ENCODE data around the gene PIMREG.
"Not testable (repeated sequence)": the region's sequence is repeated elsewhere in the genome, so short reads cannot be mapped to it uniquely, and the experiment has no call there.

Gene PIMREG

DNA sequence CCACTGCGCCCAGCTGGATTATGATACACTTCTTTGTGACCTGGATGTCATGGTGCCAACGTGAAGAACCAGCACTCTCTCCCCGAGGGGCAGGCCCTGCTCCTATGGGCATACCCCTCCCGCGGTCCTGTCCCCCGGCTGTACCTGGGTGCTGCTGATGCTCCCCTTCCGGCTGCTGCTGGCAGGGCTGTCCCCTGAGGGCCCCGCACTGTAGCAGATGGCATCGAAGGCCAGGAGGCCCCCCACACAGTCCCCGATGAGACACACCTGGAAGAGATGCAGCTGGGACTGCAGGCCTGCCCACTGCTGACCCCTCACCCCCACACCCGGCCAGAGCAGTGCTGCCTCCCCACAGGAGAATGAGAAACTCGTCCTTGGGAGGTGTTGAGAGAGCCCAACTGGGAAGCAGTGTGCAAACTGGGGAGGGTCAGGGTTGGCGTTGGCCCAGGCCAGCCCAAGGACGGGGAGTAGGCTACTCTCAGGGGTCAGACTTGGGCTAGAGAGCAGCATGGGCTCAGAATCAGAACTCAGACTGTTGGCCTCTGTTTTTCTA, 33.7 kb downstream of the PIMREG start:
- in situ Hi-C loops (cut with HindIII; ENCODE audit: low pct_unique_long_range_greater_than_20kb, low sequenced_read_pairs), result no loop called here
- TF ChIP-seq JUND (IDR thresholded peaks at IDR 0.05; ENCODE audit: low read depth), result no peak
- DNase-seq (ENCODE audit: low read depth in 1 of 2, low spot score in 1 of 2), result no peak

DNA sequence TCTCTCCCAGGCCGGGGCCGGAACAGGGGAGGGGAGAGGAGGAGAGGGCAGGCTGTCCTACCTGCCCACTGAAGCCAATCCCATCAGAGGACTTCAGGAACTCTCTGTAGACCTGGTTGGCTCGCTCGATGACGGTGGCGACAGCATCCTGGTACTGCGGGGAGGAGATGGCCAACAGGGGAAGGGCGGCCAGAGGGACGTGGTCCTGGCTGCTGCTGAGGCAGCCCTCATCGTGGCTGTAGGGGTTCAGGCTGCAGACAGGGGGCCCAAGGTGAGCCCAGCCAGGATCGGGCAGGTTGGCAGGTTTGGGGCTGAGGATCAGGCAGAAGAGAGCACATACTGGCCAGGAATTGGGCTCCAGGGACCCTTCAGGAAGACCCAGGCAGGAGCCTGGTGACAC, 34.2 kb downstream of the PIMREG start:
- in situ Hi-C loops (cut with HindIII; ENCODE audit: low pct_unique_long_range_greater_than_20kb, low sequenced_read_pairs), result no loop called here
- no peak for DNase-seq (ENCODE audit: low read depth in 1 of 2, low spot score in 1 of 2)
- TF ChIP-seq JUND (IDR thresholded peaks at IDR 0.05; ENCODE audit: low read depth), result no peak

DNA sequence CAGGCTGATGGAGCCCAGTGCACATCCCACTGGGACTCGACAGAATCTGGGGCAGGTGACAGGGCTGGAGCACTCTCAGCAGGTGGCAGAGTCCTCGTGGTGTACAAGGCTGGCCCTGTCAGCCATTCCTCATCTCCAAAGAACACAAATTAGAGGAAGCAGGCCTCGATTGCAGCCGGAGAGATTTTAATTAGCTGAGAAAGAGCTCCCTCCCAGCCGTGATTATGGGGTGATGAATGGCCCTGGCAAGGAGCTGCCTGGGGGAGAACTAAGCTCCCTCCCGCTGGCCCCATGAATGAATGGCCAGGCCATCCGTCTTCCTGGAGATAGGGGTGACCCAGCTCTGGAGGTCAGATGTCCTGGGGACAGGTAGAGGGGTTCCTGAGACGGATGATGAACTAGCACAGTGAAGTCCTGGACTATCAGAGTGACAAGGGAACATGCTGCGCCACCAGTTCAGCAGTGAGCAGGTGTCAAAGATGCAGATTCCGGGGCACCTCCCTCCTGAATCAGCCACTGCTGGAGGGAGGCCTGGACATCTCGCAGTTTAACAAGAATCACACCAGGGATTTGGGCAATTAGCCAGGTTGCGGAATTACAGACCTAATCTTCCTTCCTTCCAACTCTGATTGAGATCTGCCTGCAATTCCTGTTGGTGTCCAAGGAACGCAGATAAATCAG, 35.5 kb downstream of the PIMREG start:
- in situ Hi-C loops (cut with HindIII; ENCODE audit: low pct_unique_long_range_greater_than_20kb, low sequenced_read_pairs), result no loop called here
- TF ChIP-seq JUND (IDR thresholded peaks at IDR 0.05; ENCODE audit: low read depth), result no peak
- no peak for DNase-seq (ENCODE audit: low read depth in 1 of 2, low spot score in 1 of 2)

DNA sequence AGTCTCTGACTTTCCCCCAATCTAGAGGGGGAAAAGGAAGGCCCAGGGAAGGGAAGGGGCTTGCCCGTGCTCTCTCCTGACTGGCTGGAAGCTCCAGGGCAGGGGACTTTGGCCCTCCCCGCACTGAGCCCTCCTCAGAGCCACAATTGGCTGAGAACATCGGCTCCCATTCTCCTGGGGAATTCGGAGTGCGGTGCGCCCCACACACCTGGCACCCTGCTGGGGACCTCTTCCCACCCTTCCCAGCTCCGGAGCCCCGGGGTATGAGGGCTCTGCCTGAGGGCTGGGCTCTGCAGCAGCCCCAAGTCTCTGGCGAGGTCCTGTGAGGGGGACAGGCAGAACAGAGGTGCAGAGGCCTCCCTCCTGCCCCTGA, 36.0 kb downstream of the PIMREG start:
- in situ Hi-C loops (cut with HindIII; ENCODE audit: low pct_unique_long_range_greater_than_20kb, low sequenced_read_pairs), result no loop called here
- TF ChIP-seq JUND (IDR thresholded peaks at IDR 0.05; ENCODE audit: low read depth), result no peak
- no peak for DNase-seq (ENCODE audit: low read depth in 1 of 2, low spot score in 1 of 2)

DNA sequence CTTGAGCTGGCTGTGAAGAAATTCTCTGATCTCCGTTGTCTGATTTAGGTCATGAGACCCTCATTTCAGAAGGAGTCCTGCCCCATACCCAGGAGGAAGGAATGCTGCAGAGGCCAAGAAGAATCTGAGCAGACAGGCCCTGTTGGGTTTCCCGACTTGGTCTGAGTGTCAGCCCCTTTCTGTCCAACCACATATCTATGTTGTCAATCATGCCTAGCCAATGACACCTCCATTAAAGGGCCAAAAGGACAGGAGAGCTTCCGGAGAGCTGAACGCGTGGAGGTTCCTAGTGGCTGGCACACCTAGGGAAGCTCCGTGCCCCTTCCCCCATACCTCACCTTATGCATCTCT, 37.8 kb downstream of the PIMREG start:
- no peak for DNase-seq (ENCODE audit: low read depth in 1 of 2, low spot score in 1 of 2)
- no peak for TF ChIP-seq JUND (IDR thresholded peaks at IDR 0.05; ENCODE audit: low read depth)
- in situ Hi-C loops (cut with HindIII; ENCODE audit: low pct_unique_long_range_greater_than_20kb, low sequenced_read_pairs), result no loop called here

DNA sequence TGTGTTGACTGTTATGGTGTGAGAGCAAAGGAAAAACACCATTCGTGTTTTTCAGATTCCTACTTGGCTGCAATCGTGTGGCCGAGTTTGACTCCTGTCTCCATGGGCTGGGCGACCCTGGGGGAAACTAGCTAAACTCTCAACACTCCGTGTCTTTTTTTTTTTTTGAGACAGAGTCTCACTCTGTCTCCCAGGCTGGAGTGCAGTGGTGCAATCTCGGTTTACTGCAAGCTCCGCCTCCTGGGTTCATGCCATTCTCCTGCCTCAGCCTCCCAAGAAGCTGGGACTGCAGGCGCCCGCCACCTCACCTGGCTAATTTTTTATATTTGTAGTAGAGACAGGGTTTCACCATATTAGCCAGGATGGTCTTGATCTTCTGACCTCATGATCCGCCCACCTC, 38.5 kb downstream of the PIMREG start:
- in situ Hi-C loops (cut with HindIII; ENCODE audit: low pct_unique_long_range_greater_than_20kb, low sequenced_read_pairs); DNase-seq (ENCODE audit: low read depth in 1 of 2, low spot score in 1 of 2): not testable (repeated sequence)

DNA sequence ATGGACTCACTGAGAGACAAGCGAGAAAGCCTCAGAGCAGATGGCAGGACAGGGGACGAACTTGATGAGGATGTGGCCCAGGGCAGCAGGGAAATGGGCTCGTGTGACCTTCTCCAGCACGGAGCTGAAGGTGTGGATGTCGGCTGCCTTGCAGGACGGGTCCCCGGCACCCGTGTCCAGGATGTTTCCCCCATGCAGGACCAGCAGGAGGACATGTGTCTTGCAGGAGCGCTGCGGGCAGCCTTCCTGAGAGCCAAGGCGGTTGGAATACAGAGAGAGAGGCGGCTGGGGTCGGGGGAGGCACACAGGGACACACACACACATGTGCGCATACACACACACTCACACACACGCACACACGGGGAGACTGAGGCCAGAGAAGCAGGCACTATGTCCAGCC, 39.3 kb downstream of the PIMREG start:
- no peak for DNase-seq (ENCODE audit: low read depth in 1 of 2, low spot score in 1 of 2)
- in situ Hi-C loops (cut with HindIII; ENCODE audit: low pct_unique_long_range_greater_than_20kb, low sequenced_read_pairs), result no loop called here
- no peak for TF ChIP-seq JUND (IDR thresholded peaks at IDR 0.05; ENCODE audit: low read depth)

DNA sequence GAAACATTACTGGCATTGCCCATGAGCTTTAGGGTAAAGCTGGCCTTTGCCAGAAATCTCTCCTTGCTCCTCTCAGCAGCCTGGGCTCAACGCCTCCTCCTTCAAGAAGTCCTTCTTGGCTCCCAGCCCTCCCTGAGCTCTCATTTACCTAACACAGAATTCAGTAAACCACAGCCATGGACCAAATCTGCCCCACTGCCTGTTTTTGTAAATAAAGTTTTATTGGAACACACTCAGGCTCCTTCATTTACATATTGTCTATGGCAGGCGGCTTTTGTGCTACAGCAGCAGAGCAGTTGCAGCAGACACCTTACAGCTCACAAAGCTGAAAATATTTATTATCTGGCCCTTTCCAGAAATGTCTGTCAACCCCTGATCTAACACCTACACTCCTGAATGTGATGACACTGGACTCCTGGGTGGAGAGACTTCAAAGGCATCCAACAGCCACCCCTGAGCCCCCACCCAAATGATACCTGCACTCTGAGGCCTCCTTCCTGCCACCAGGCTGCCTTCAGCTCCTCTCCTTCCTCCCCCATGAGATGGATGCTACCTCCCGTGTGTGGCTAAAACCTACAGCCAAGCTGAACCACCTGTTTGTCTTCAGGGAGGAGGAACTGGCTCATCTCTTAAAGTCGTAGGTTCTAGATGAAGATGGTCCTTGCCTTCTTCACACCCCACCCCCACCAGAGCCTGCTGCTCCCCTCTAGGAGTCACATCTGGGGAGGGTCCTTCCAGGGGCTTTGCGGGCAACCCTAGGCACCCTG, 41.6 kb downstream of the PIMREG start:
- no peak for DNase-seq (ENCODE audit: low read depth in 1 of 2, low spot score in 1 of 2)

DNA sequence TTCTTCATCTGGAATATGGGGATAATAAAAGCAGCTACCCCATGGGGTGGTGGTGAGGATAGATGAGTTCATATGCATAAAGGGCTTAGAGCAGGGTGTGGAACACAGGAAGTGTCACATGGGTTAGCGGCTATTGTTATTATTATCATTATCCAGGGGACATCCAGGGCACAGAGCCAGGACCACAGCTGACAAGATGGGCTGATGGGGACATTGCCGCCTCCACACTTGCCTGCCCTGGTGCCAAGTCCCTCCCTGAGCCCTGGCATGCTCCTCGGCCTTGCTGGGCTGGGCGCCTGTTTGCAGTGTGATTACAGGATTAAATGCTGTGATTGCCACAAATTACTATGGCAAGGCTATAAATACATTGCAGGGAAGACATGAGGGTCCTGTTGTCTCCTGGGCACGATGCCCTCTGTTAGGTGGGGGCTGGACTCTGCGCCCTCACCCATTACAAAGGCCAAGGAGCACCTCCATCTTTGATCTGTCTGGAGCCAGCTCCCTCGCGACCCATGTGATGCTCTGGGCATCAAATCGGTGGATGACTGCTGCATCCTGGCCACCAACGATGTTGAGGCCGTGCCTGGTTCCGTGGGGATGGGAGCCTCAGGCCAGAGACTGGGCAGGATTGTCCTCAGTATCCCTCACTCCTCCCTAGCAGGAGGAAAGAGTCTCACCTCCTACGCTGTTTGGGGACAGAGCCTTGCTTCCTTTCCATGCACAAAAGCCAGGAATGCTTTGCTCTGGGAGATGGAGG, 43.2 kb downstream of the PIMREG start:
- in situ Hi-C loops (cut with HindIII; ENCODE audit: low pct_unique_long_range_greater_than_20kb, low sequenced_read_pairs), result no loop called here
- no peak for TF ChIP-seq JUND (IDR thresholded peaks at IDR 0.05; ENCODE audit: low read depth)
- DNase-seq (ENCODE audit: low read depth in 1 of 2, low spot score in 1 of 2), result no peak

More for the DNA sequence above, 41.6 kb downstream of the PIMREG start:
- no peak for TF ChIP-seq JUND (IDR thresholded peaks at IDR 0.05; ENCODE audit: low read depth)
- in situ Hi-C loops (cut with HindIII; ENCODE audit: low pct_unique_long_range_greater_than_20kb, low sequenced_read_pairs), result no loop called here

DNA sequence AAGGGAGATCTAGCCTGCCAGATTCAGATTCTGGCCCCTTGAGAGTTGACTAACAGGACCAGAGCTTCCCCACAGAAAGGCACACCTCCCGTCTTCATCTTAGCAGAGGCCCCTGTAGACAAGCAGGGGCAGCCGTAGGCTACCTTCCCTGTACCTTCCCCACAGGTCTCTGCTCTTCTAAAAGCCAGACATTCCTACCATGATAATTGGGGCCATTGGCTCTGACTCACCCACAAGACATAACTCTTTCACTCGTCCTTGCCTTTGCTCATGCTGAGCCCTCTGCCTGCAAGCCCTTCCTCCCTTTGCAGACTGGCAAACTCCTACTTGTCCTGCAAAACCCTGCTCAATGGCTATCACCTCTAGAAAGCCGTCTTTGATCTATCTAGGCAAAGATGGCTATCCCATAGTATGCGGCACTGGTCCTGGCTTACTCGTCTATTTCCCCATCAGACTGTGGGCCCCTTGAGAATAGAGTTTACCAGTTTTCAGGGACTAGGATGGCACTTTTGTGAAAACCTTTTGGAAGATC, 43.8 kb downstream of the PIMREG start:
- in situ Hi-C loops (cut with HindIII; ENCODE audit: low pct_unique_long_range_greater_than_20kb, low sequenced_read_pairs), result no loop called here
- no peak for TF ChIP-seq JUND (IDR thresholded peaks at IDR 0.05; ENCODE audit: low read depth)
- no peak for DNase-seq (ENCODE audit: low read depth in 1 of 2, low spot score in 1 of 2)

DNA sequence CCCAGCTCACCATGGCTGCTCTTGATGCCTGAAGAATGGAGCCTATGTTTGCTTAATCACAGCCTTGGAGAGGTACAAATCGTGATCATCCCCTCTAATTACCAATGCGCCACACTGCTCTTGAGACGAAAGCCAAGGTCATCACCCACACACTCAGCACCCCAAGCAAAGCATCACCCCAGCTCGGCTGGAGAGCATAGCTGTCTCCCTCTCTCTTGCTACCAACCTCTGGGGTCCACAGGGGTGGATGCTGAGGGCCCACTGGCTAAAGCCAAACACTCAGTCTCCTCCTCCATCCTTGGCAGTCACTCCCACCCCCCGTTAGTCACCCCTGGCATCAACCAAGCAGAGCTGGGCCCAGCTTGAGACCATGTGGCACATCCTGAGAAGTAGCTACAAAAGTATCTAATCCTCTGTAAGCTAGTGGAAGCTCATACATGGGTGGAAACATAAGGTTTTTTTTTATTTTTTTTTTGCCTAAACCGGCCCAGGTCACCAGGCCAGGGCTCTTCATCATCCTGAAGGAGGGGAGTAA, 44.8 kb downstream of the PIMREG start:
- DNase-seq (ENCODE audit: low read depth in 1 of 2, low spot score in 1 of 2), result no peak
- in situ Hi-C loops (cut with HindIII; ENCODE audit: low pct_unique_long_range_greater_than_20kb, low sequenced_read_pairs), result no loop called here
- no peak for TF ChIP-seq JUND (IDR thresholded peaks at IDR 0.05; ENCODE audit: low read depth)

DNA sequence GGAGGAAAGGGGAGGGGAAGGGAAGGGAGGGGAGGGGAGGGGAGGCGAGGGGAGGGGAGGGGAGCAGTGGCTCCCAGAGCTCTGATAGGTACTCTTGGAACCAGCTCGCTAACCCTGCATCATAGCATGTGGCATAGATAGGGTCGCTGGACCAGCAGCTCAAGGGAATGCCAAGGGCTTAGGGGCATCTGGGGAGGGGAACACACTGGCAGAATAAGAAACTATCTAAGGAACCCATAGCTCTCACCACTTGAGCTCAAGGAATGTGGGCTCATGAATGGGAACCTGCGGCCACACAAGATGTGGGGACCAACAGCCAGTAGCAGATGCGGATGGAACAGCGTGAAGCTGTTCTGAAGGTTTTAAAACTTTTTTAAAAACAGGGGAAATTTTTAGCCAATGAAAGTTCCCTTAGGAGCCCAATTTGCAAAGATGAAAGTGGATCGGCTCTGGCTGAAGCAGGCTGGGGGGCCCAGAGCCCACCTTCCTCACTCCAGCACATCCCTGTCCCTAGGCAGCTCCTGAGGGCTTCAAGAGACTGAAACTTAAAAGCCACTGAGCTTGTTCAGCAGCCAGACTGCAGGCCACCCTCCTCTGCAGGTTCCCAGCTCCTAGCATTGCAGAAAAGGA, 46.9 kb downstream of the PIMREG start:
- in situ Hi-C loops (cut with HindIII; ENCODE audit: low pct_unique_long_range_greater_than_20kb, low sequenced_read_pairs), result no loop called here
- DNase-seq (ENCODE audit: low read depth in 1 of 2, low spot score in 1 of 2), result no peak

More for the DNA sequence above, 46.9 kb downstream of the PIMREG start:
- TF ChIP-seq JUND (IDR thresholded peaks at IDR 0.05; ENCODE audit: low read depth), result no peak
